Right lobe of liver (tissue), 6 donors: ENCODE measurements around the gene GLRX2. TPM values are rescaled to one million over a fixed set of nuclear protein-coding genes. Genes with fewer than 3 reads are reported as not detected.

Experiments
- ATAC-seq, 4 donors: fragments of 200-7000 bp; cut with Tn5 transposase; one replicate each; pipeline ENCODE4 v1.9.1; 2020; ENCODE audit warnings: mild to moderate bottlenecking in 4 of 4, moderate library complexity in 4 of 4
- DNase-seq, 3 donors: peaks; one replicate each; pipeline ENCODE4 v3.0.0-alpha.2; 2020
- H3K27ac ChIP-seq, 3 donors: fragments of 200-600 bp; one replicate each; pipeline ENCODE4 v1.8.0; 2022
- H3K27me3 ChIP-seq, 2 donors: fragments of 200-600 bp; one replicate each; pipeline ENCODE4 v1.8.0; 2022
- H3K36me3 ChIP-seq, 4 donors: fragments of 200-600 bp; sonication (generic) in 1 of 4; one replicate each; pipeline versions ENCODE4 v1.5.1 to v1.8.0; 2017 to 2022; ENCODE audit warnings: control low read depth in 1 of 4
- H3K4me1 ChIP-seq, 4 donors: fragments of 200-600 bp; sonication (generic) in 1 of 4; one replicate each; pipeline versions ENCODE4 v1.5.1 to v1.8.0; 2017 to 2022; ENCODE audit warnings: control low read depth in 1 of 4
- H3K4me3 ChIP-seq, 3 donors: fragments of 200-600 bp; one replicate each; pipeline ENCODE4 v1.8.0; 2022
- H3K9me3 ChIP-seq, 4 donors: fragments of 200-600 bp; sonication (generic) in 1 of 4; one replicate each; pipeline versions ENCODE4 v1.5.1 to v1.8.0; 2017 to 2022; ENCODE audit warnings: control low read depth in 1 of 4
- CTCF ChIP-seq, 4 donors: fragments of 200-600 bp in 3 of 4; fragments of 450-650 bp in 1 of 4; IDR thresholded peaks; one replicate each; pipeline versions ENCODE4 v1.5.1 to v1.8.0; 2016 to 2022; ENCODE audit warnings: antibody characterized with exemption in 4 of 4, mild to moderate bottlenecking in 2 of 4
- POLR2A ChIP-seq: fragments of 450-650 bp; IDR thresholded peaks from one replicate; pipeline ENCODE4 v1.6.1; 2017; ENCODE audit warnings: antibody characterized with exemption, mild to moderate bottlenecking
- WGBS: methylation state at CpG from one replicate; pipeline ENCODE4 v1.1.6; 2018; ENCODE audit warnings: low coverage, low lambda C conversion rate; ENCODE audit not compliant: insufficient coverage; ENCODE audit errors: missing lambda C conversion rate; 5-methylcytosine and 5-hydroxymethylcytosine counted together
- intact Hi-C, 2 donors: fragments of 100-400 bp; cut with DNase I; formaldehyde crosslinking; loops; one replicate each; pipeline versions ENCODE4 v1.11.2 to v1.14.1; 2022
- total RNA-seq, 6 experiments: library from RNA; depleted of rRNA in 2 of 6; stranded (reverse); fragments of >200 nt in 2 of 6; fragmentation: NEBNext Ultra II Directional in 3 of 6; extraction: Animal tissue kit (Norgen Biotek cat#: 25700) in 3 of 6; gene quantifications; one replicate each; pipeline versions ENCODE4 v1.1.0 to v1.2.4, GENCODE V29; 2016 to 2023
- donor health status: DM: no; HTN: yes; CAD: no.
- donor health status: DM: no; HTN: no; CAD: no.
- donor health status: DM: no; HTN: no; CAD: no.
- donor health status: DM: no; HTN: yes; CAD: no.
- donor health status: DM: no; HTN: yes; CAD: no.

Gene GLRX2
- total RNA-seq, 6 experiments from 2014 or later = 9.5 to 20.1 (median 12.1) TPM

GRCh38 chr1:193113258-193113991 lies 8.2 kb upstream of the GLRX2 start:
- ATAC-seq (no peak), DNase-seq (no peak)
- Histone ChIP-seq H3K36me3 (no peaks in the 10 kb centered on the region), H3K4me3 (no peak overlapping the region), H3K4me1 (peaks cover 0 to 44% (median 11%) of the 10 kb centered on the region in 4 donors), H3K27me3 (no peaks in the 10 kb centered on the region), H3K9me3 (no peaks in the 10 kb centered on the region), H3K27ac (peak overlapping the region in 1 of 3 donors; percentile 87)
- WGBS = 58% methylated on average over 3 of the region's 9 CpGs
- TF ChIP-seq CTCF (IDR thresholded peaks at IDR 0.05) (no peak), POLR2A (no peak)
- intact Hi-C loops = no loop called here

- TF ChIP-seq CTCF (IDR thresholded peaks at IDR 0.05) (no peak), POLR2A (no peak)
- no peaks in the 10 kb centered on the region for H3K27me3 ChIP-seq
- no peaks in the 10 kb centered on the region for H3K9me3 ChIP-seq
- DNase-seq = peak; percentile 64 to 81 (median 77)
- ATAC-seq = peak; percentile 63 to 71 (median 68)
- 10% methylated on average over 6 of the region's 6 CpGs for WGBS
- H3K36me3 ChIP-seq = no peaks in the 10 kb centered on the region
- no peak overlapping the region for H3K4me3 ChIP-seq
- H3K4me1 ChIP-seq = peaks cover 0 to 44% (median 11%) of the 10 kb centered on the region in 4 donors
- intact Hi-C loops = no loop called here
- peak overlapping the region in 1 of 3 donors; percentile 87 for H3K27ac ChIP-seq
Observed at GRCh38 chr1:193111641-193112090, 6.5 kb upstream of the GLRX2 start.

- DNase-seq (no peak), ATAC-seq (no peak)
- intact Hi-C loops = no loop called here
- no peak for TF ChIP-seq CTCF (IDR thresholded peaks at IDR 0.05)
- no peak for TF ChIP-seq POLR2A
- Histone ChIP-seq H3K27me3 (no peaks in the 10 kb centered on the region), H3K27ac (no peak overlapping the region), H3K36me3 (no peaks in the 10 kb centered on the region), H3K9me3 (no peaks in the 10 kb centered on the region), H3K4me1 (peaks cover 0 to 38% (median 11%) of the 10 kb centered on the region in 4 donors), H3K4me3 (no peak overlapping the region)
- WGBS = 85% methylated on average over 3 of the region's 3 CpGs
Observed at GRCh38 chr1:193110864-193111263, 5.7 kb upstream of the GLRX2 start.

- H3K4me3 ChIP-seq = no peak overlapping the region
- no peaks in the 10 kb centered on the region for H3K9me3 ChIP-seq
- no peak overlapping the region for H3K27ac ChIP-seq
- no peaks in the 10 kb centered on the region for H3K36me3 ChIP-seq
- DNase-seq = no peak
- WGBS = 100% methylated on average over 1 of the region's 1 CpG
- ATAC-seq = no peak
- H3K4me1 ChIP-seq = peaks cover 0 to 32% (median 11%) of the 10 kb centered on the region in 4 donors
- TF ChIP-seq CTCF (IDR thresholded peaks at IDR 0.05) (no peak), POLR2A (no peak)
- no peaks in the 10 kb centered on the region for H3K27me3 ChIP-seq
- intact Hi-C loops = no loop called here
Observed at GRCh38 chr1:193110246-193110645, 5.0 kb upstream of the GLRX2 start.
